HG03025 (cell line): ENCODE results near the gene SCARB1.

Experiments used
- ATAC-seq: cut with Tn5 transposase; IDR thresholded peaks from one replicate; pipeline ENCODE4 v1.9.1; 2021; ENCODE audit warnings: mild to moderate bottlenecking, moderate library complexity; ENCODE audit not compliant: unreplicated experiment, low FRiP score

SCARB1 gene

DNA sequence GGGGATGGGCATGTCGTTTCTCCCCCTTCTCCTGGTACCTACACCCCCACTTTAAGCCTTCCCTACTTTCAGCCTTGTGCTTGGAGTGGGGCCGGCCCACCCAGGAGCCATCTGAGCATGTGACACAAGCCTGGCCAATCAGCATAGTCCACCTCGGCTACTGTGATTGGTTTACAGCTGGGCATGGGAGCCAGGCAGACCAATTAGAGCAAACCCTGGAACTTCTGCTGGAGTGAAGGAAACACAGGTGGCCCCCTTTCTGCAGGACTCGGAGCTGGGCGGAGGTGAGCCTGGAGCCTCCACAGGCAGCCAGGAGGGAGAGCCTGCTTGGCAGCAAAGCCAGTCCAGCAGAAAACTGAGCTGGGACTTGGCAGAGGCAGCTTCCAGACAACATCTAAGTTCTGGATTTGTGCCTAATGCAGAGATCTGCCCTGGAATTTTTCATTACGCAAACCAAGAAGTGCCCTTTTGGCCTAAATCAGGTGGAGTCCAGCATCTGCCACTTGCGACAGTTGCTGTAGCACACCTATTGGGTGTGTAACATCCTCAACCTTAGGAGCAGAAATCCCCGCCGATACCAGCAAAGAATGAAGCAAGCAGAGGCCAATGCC lies 59.5 kb downstream of the SCARB1 start:
- ATAC-seq = no peak

- ATAC-seq = no peak
Observed at GRCh38 chr12:124802361-124802760, 61.3 kb downstream of the SCARB1 start.

GRCh38 chr12:124800506-124800905 lies 63.2 kb downstream of the SCARB1 start:
- no peak for ATAC-seq

GRCh38 chr12:124797321-124797720 lies 66.3 kb downstream of the SCARB1 start:
- ATAC-seq = no peak

DNA sequence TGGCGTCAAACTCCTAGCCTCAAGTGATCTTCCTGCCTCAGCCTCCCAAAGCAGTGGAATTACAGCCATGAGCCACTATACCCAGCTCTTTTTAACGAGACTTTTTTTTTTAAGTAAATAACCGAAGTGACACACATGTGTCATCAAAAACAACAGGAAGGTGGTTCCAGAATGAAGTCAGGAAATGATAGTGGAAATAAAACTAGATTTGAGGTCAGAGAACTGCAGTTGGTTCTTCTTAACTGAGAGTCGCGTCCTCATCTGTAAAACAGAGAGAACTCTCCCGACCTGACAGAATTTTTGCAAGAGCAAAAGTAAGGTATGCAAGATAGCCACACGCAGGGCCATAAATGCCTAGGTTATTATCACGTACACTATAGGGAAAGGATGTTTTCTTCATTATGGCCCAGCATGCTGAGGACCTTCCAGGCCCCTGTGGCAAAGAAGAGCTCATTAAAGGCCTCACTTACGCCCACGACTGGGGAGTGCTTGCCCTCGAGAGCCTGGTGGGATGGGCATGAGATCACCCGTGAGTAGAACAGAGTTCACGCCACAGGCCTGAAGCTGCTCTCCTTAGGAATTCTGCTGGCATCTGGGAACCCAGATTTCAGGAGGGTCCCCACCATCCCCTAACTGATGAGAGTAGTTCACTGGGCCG lies 67.2 kb downstream of the SCARB1 start:
- no peak for ATAC-seq

- ATAC-seq = no peak
Observed at GRCh38 chr12:124795081-124795948, 68.3 kb downstream of the SCARB1 start.

DNA sequence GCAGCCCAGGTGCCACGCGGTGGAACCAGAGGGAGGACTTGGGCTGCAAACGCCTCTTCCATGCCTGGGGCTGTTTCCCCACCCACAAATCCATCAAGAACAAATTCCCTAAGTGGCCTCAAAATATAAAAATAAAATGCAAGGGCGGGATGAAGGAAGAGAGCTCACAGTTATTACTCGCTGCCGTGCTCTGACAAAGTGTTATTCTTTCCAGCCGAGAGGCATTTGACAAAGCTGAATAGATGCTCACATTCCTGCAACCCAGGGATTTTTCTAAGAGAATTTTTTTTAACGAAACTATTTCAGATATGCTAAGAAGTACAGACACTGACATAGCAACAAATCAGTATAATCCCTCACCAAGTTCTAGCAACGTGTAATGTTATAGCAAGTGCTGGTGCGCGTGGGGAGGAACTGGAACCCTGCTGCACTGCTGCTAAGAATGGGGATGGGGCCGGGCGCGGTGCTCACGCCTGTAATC lies 70.7 kb downstream of the SCARB1 start:
- no peak for ATAC-seq

DNA sequence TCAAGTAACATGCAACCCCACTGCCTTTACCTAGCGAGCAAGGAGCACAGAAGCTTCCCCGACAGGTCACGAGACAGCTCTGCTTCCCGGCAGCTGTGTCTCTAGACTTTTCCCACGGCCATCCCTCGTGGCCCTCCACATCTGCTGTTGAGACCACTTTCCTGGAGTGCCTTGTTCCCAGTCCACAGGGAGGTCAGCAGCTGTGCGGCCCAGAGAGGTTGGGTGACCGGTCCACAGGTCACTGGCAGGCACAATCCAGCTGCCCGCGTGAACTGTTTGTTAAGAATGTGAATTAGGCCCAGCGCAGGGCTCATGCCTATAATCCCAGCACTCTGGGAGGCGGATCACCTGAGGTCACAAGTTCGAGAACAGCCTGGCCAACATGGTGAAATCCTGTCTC lies 71.5 kb downstream of the SCARB1 start:
- ATAC-seq = no peak

GRCh38 chr12:124790650-124791400 lies 72.8 kb downstream of the SCARB1 start:
- no peak for ATAC-seq

DNA sequence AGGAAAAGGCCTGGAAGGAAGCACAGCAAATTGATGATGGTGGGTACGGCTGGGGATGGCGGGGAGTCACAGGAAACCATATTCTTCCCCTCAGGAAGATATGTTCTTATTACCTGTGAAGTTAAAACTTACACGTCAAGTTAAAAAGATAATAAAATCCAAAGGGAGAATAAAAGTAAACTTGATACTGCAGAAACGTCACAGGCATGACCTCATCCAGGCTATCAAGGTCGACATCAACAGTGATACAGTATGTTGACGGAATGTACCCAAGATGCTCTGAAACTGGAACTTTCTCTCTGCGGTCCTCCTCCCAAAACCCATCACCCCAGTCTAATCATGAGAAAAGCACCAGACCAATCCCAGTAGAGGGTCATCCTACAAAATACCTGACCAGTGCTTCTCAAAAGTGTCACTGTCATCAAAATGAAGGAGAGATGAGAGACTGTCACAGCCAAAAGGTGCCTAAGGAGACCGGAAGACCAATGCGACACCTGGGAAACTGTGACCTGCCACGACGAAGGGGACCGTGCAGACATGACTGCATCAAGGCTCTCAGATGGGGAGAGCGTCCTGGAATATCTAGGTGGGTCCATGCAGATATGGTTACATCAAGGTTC lies 74.6 kb downstream of the SCARB1 start:
- no peak for ATAC-seq

GRCh38 chr12:124786061-124786964 lies 77.4 kb downstream of the SCARB1 start:
- no peak for ATAC-seq

GRCh38 chr12:124784871-124785572 lies 78.6 kb downstream of the SCARB1 start:
- ATAC-seq = no peak

- ATAC-seq = no peak
Observed at GRCh38 chr12:124783087-124783486, 80.6 kb downstream of the SCARB1 start.

GRCh38 chr12:124782132-124782531 lies 81.5 kb downstream of the SCARB1 start:
- no peak for ATAC-seq

GRCh38 chr12:124780752-124781685 lies 82.6 kb downstream of the SCARB1 start:
- no peak for ATAC-seq

GRCh38 chr12:124780336-124780735 lies 83.3 kb downstream of the SCARB1 start:
- no peak for ATAC-seq
